Smooth muscle cell (in vitro differentiated cells): Measurements from ENCODE around the gene SIK3. TPM values are rescaled to one million over a fixed set of nuclear protein-coding genes. Genes with fewer than 3 reads are reported as not detected.
"Not testable (repeated sequence)": the region's sequence is repeated elsewhere in the genome, so short reads cannot be mapped to it uniquely, and the experiment has no call there.

Experiments
- DNase-seq: peaks from one replicate; lab custom pipeline; 2025; ENCODE audit not compliant: unreplicated experiment; lab: John Stamatoyannopoulos, UW
- H2AFZ ChIP-seq: fragments of 200-600 bp; sonication (generic); 2 replicates; pipeline ENCODE4 v1.6.0; 2016; ENCODE audit warnings: antibody characterized with exemption, low read depth, mild to moderate bottlenecking
- H3F3A ChIP-seq: fragments of 200-600 bp; sonication (generic); 2 replicates; pipeline ENCODE4 v1.6.0; 2017; ENCODE audit warnings: antibody characterized with exemption, low read depth
- H3K27ac ChIP-seq: fragments of 200-600 bp; sonication (generic); 2 replicates; pipeline ENCODE4 v1.5.1; 2016; ENCODE audit warnings: low read depth, mild to moderate bottlenecking
- H3K27me3 ChIP-seq: fragments of 200-600 bp; sonication (generic); 2 replicates; pipeline ENCODE4 v1.6.1; 2016; ENCODE audit warnings: low read depth, mild to moderate bottlenecking
- H3K36me3 ChIP-seq: fragments of 200-600 bp; sonication (generic); 2 replicates; pipeline ENCODE4 v1.5.1; 2016; ENCODE audit warnings: low read depth
- H3K4me1 ChIP-seq: fragments of 200-600 bp; sonication (generic); 2 replicates; pipeline ENCODE4 v1.5.1; 2016; ENCODE audit warnings: low read depth
- H3K4me2 ChIP-seq: fragments of 200-600 bp; sonication (generic); 2 replicates; pipeline ENCODE4 v1.6.0; 2016; ENCODE audit warnings: mild to moderate bottlenecking
- H3K4me3 ChIP-seq: fragments of 200-600 bp; sonication (generic); 2 replicates; pipeline ENCODE4 v1.5.1; 2016; ENCODE audit warnings: mild to moderate bottlenecking
- H3K79me2 ChIP-seq: fragments of 200-600 bp; sonication (generic); 2 replicates; pipeline ENCODE4 v1.6.0; 2016; ENCODE audit warnings: low read depth, mild to moderate bottlenecking
- H3K9ac ChIP-seq: fragments of 200-600 bp; sonication (generic); 2 replicates; pipeline ENCODE4 v1.6.0; 2016; ENCODE audit warnings: low read depth
- H3K9me3 ChIP-seq: fragments of 200-600 bp; sonication (generic); replicated peaks from 2 replicates; pipeline ENCODE4 v1.5.1; 2016; ENCODE audit warnings: low read depth
- H4K20me1 ChIP-seq: fragments of 200-600 bp; sonication (generic); 2 replicates; pipeline ENCODE4 v1.6.0; 2016; ENCODE audit warnings: low read depth
- WGBS: methylation state at CpG from one replicate; pipeline ENCODE4 v1.1.7; 2016; ENCODE audit warnings: low lambda C conversion rate; 5-methylcytosine and 5-hydroxymethylcytosine counted together
- polyA plus RNA-seq: library from polyadenylated mRNA; unstranded; fragments of >200 nt; fragmentation: Nextera tagmentation; extraction: Ambion mirVana; gene quantifications from 2 replicates; pipeline ENCODE4 v1.2.1, GENCODE V29; 2016
- total RNA-seq: library from RNA; depleted of rRNA; stranded (reverse); fragments of >200 nt; gene quantifications from 2 replicates; pipeline ENCODE4 v1.2.3, GENCODE V29; 2014
- TF ChIP-seq, protein P1 (sequence below): fragments of 200-600 bp; sonication (generic); IDR thresholded peaks from 2 replicates; pipeline ENCODE4 v1.5.1; 2017; ENCODE audit warnings: borderline replicate concordance, mild to moderate bottlenecking, antibody characterized with exemption; ENCODE audit not compliant: insufficient read depth, poor library complexity, severe bottlenecking

Gene SIK3
- total and polyA plus RNA-seq, 2 experiments from 2014 or later = 11.0 to 11.9 TPM

DNA sequence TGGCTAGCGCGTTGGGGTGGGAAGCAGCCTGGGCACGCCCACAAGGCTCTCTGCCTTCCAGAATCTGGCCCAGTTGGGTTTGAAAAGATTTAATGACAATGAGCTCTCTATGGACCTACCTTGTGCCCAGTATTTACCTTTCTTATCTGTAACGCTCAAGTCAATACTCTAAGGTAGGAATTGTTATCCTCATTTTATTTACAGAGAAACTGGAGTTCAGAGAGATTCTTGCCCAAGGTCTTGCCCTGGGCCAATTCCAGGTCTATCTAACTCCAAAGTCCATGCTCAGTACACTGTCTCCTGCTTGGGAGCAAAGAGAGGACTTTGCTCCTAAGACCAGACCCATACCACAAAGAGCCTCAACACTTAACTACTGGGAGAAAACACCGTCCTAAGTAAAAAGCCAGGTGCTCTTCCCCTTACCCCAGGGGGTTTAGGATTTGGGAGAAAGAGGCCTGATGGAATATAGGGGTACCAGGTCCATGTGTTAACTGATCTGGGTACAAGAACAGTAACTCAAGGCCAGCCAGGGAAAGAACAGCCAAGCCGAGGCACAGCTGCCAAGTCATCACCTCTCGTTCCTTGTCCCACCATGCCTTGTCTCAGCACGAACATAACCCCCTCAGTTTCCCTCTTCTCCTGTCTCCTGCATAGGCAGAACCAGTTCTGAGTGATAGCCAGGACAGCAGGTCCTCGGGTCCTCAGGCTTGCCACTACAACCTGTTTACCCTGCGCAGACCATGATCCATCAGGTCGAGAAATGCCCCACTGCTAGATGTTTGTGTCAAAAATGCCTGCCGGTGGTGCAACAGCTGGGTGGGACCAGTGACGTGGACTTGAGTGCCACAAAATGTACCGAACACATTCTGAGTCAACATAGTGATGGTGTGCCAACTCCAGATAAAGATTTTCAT lies 289.7 kb downstream of the SIK3 start:
- Histone ChIP-seq H3K4me2 (no peak overlapping the region), H3K9me3 (no peaks in the 10 kb centered on the region), H4K20me1 (no peaks in the 10 kb centered on the region), H3K27me3 (no peaks in the 10 kb centered on the region), H3K79me2 (no peaks in the 10 kb centered on the region), H2AFZ (no peak overlapping the region), H3K36me3 (no peaks in the 10 kb centered on the region), H3K9ac (no peak overlapping the region), H3K4me1 (no peaks in the 10 kb centered on the region), H3K27ac (no peak overlapping the region), H3K4me3 (no peak overlapping the region), H3F3A (no peaks in the 10 kb centered on the region)
- TF ChIP-seq, protein P1, sequence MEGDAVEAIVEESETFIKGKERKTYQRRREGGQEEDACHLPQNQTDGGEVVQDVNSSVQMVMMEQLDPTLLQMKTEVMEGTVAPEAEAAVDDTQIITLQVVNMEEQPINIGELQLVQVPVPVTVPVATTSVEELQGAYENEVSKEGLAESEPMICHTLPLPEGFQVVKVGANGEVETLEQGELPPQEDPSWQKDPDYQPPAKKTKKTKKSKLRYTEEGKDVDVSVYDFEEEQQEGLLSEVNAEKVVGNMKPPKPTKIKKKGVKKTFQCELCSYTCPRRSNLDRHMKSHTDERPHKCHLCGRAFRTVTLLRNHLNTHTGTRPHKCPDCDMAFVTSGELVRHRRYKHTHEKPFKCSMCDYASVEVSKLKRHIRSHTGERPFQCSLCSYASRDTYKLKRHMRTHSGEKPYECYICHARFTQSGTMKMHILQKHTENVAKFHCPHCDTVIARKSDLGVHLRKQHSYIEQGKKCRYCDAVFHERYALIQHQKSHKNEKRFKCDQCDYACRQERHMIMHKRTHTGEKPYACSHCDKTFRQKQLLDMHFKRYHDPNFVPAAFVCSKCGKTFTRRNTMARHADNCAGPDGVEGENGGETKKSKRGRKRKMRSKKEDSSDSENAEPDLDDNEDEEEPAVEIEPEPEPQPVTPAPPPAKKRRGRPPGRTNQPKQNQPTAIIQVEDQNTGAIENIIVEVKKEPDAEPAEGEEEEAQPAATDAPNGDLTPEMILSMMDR = no peak
- DNase-seq = no peak
- WGBS = 86% methylated on average over 14 of the region's 14 CpGs

DNA sequence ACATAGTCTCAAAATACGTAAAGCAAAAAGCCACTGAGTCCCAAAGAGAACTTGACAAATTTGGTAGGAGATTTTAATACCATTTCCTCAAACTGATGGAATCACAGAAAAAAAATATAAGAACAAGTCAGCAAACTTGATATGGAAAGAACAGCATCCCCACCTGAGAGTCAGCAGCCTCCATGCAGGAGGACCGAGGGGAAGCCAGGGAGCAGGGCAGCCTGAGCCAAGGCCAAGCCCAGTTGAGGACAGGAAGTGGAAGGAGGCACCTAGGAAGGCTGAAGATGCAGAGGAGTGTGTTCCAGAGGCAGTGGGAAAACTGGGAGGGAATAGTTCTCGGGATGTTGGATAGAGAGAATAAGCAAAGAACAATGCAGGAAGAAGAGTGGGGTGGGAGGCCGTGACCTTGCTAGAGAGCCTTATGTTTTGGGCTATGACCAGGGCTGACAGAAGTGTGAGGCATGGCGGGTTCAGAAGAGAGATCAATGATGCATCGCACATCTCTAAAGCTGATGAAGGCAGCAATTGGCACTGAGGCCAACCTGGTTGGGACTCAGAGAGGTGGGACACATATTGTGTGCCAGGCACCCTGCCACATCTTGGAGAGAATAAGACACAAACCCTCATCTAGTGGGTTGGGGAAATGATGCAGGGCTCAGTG lies 290.5 kb downstream of the SIK3 start:
- H4K20me1 ChIP-seq = no peaks in the 10 kb centered on the region
- H3K9me3 ChIP-seq = no peaks in the 10 kb centered on the region
- no peaks in the 10 kb centered on the region for H3K4me1 ChIP-seq
- H3K36me3 ChIP-seq = no peaks in the 10 kb centered on the region
- TF ChIP-seq, protein P1 = no peak
- H3F3A ChIP-seq = no peaks in the 10 kb centered on the region
- no peak overlapping the region for H3K4me3 ChIP-seq
- H3K4me2 ChIP-seq = no peak overlapping the region
- 92% methylated on average over 6 of the region's 6 CpGs for WGBS
- H3K9ac ChIP-seq = no peak overlapping the region
- no peak overlapping the region for H2AFZ ChIP-seq
- H3K79me2 ChIP-seq = no peaks in the 10 kb centered on the region
- no peak for DNase-seq
- H3K27me3 ChIP-seq = no peaks in the 10 kb centered on the region
- no peak overlapping the region for H3K27ac ChIP-seq

DNA sequence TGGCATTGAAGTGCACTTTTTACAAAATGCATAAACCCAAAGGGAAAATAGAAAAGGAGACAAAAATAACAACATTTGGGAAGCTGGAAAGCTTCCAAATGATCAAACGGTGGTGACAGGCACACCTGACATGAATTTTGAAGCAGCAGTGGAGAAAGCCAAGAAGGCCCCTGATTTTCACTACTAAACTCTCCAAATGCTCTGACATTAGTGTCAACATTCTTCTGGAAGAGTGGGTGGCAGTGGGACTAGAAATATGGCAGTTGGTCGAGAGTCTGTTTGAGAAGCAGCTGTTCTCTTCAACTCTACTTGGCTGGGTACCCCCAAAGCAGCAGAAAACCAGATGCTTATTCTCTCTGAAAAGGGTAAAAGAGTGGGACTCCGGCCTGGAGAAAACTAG lies 294.2 kb downstream of the SIK3 start:
- no peaks in the 10 kb centered on the region for H3K79me2 ChIP-seq
- no peaks in the 10 kb centered on the region for H3K9me3 ChIP-seq
- H2AFZ ChIP-seq = no peak overlapping the region
- no peak for DNase-seq
- 79% methylated on average over 3 of the region's 3 CpGs for WGBS
- H3K27ac ChIP-seq = no peak overlapping the region
- H3K9ac ChIP-seq = no peak overlapping the region
- TF ChIP-seq, protein P1 = no peak
- no peak overlapping the region for H3K4me2 ChIP-seq
- H3K27me3 ChIP-seq = no peaks in the 10 kb centered on the region
- H4K20me1 ChIP-seq = no peaks in the 10 kb centered on the region
- H3K4me1 ChIP-seq = no peaks in the 10 kb centered on the region
- no peaks in the 10 kb centered on the region for H3F3A ChIP-seq
- H3K4me3 ChIP-seq = no peak overlapping the region
- H3K36me3 ChIP-seq = no peaks in the 10 kb centered on the region

DNA sequence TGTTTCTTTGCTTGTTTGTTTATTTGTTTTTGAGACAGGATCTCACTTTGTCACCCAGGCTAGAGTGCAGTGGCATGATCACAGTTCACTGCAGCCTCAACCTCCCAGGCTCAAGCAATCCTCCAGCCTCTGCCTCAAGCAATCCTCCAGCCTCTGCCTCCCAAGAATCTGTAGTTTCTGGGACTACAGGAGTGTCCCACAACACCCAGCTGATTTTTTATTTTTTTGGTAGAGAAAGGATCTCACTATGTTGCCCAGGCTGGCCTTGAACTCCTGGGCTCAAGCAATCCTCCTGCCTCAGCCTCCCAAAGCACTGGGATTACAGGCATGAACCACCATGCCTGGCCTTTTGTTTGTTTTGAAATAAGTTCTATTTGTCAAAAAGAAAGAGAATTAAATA lies 296.6 kb downstream of the SIK3 start:
- not testable (repeated sequence) for H3K9ac ChIP-seq, H3K4me1 ChIP-seq, H3K79me2 ChIP-seq, H3K27ac ChIP-seq, H3K27me3 ChIP-seq, H3F3A ChIP-seq, DNase-seq, H2AFZ ChIP-seq, H3K4me2 ChIP-seq, H3K4me3 ChIP-seq, H3K36me3 ChIP-seq, H4K20me1 ChIP-seq, H3K9me3 ChIP-seq
